Hypothalamus (tissue), 51 donors: ENCODE data around the gene DNM1.

Experiments used
- DNase-seq, 51 donors: peaks; one replicate each; lab custom pipeline; 2025; lab: John Stamatoyannopoulos, UW

The DNM1 gene

GRCh38 chr9:128297221-128297773 lies 94.1 kb downstream of the DNM1 start:
- DNase-seq: no peak

DNA sequence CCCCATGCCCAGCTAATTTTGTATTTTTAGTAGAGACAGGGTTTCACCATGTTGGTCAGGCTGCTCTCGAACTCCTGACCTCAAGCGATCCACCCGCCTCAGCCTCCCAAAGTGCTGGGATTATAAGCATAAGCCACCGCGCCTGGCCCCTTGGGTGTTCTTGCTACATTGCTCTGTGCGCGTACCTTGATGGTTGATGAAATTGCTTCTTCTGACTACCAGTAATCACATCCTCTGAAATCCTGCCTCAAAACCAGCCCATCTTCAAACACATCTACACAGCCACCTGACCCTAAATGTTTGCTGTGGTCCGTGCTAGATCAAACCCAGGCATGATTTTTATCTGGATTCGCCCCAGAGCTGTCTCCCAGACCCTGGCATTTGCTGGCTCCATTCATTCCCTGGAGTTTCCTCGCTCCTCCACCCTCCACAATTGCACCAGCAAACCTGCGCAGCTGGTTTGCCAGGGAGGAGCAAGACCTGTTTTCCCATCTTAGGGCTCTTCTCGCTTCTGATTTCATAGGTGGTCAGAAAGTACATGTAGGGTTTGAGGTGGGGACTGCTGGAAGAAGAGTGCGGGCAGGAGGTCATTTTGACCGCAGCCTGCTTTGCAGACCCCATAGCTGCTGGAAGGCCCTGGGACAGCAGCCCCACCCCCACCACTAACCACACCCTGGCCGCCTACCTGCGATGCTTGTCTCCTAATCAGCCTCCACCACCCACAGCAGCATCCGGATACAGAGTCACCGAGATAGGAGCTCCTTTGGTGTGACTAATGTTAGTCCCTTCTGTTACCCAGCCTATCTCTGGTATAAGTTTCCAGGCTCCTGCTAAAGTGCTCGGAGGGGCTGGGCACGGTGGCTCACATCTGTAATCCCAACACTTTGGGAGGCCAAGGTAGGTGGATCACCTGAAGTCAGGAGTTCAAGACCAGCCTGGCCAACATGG lies 95.6 kb downstream of the DNM1 start:
- no peak for DNase-seq

GRCh38 chr9:128304136-128304970 lies 101.2 kb downstream of the DNM1 start:
- DNase-seq: no peak
